NCI-H2227 (cell line): ENCODE measurements around the gene TRPM3.

Experiments used
- DNase-seq: peaks from one replicate; lab custom pipeline; 2025; ENCODE audit not compliant: unreplicated experiment; lab: John Stamatoyannopoulos, UW

Gene TRPM3

DNA sequence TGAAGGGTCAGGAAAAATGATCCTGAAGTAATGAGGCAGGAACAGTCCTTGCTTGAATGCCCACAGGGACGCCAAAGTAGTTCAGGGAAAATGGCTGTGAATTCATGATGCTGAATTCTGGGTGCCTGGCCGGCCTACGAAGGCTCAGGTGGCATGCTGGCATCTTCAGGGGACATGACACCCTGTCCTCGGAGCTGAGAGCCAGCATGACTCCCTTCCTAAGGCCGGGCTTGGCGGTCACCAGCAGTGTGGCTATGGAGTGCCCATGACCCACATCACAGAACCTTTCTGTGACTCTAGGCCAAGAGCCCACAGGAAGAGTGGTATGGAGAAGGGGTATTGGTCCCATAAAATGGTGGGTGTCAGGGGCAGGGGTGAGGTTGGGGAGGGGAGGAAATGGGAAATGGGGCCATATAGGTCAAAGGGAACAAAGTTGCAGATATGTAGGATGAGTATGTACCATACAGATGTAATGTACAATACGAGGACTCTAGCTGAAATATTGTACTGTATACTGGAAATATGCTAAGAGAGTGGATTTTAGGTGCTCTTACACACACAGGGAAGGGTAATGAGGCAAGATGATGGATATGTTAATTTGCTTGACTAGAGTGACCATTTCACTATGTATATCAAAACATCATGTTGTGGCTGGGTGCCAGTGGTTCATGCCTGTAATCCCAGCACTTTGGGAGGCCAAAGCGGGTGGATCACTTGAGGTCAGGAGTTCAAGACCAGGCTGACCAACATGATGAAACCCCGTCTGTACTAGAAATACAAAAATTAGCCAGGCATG lies 504.2 kb downstream of the TRPM3 start:
- no peak for DNase-seq

DNA sequence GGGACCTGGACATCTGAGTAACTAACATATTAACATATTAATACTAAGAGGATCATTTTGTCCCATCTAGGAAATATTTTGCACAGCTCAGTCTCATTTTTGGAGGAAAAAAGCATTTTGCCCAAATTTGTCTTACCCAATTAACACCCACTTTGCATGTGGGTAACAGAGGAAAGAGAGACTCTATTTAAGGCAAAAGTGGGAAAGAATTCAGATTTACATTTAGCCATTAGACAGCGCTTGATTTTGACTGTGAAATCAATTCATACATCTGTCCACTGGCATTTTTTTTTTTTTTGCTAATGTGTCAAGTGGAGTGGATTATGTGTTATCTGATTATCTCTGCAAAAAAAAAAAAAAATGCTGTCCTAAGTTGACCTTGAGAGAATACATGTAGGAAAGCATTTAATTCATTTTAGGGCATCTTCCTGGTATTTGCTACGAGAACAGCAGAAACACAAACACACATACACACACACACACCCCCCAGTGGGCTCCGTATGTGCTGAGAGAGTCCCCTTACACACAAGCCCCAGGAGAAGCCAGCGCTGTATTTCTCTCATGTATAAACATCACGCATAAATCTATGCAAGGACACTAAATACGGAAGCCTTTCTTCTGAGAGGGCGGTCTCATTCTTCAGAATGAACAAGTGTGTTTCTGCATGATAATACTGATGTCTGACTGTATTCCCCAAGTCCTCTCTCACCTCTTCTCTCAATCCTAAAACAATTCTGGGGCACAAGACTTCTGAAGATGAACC lies 505.0 kb downstream of the TRPM3 start:
- no peak for DNase-seq

DNA sequence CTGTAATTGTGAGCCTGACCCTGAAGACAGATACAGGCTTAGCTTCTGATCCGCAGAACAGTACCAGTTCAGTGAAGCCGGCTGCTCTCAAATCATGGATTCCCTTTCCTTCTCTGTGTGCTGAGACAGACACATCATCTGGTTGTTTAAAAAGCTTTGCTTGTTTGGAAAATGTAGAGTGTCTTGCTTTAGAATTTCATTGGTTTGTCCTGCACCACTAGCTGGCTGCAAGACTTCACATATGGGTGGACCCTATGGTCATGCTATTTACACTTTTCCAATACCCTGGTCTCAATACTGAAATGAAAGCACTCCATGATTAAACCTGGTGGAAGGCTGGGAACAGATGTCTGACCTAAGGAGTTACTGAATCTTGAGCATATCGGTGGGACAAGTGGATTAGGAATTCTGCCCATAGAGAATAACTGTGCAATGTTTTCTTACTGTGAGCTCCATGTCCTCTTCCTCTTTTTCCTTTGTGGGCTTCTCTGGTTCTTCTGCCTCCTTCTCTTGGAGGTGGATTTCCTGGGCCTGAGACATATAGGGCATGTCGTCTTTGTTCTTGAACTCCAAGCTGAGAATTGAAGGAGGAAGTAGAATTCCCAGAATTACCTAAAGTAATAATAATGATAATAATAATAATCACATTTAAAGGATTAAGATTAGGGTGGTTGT lies 505.8 kb downstream of the TRPM3 start:
- no peak for DNase-seq

DNA sequence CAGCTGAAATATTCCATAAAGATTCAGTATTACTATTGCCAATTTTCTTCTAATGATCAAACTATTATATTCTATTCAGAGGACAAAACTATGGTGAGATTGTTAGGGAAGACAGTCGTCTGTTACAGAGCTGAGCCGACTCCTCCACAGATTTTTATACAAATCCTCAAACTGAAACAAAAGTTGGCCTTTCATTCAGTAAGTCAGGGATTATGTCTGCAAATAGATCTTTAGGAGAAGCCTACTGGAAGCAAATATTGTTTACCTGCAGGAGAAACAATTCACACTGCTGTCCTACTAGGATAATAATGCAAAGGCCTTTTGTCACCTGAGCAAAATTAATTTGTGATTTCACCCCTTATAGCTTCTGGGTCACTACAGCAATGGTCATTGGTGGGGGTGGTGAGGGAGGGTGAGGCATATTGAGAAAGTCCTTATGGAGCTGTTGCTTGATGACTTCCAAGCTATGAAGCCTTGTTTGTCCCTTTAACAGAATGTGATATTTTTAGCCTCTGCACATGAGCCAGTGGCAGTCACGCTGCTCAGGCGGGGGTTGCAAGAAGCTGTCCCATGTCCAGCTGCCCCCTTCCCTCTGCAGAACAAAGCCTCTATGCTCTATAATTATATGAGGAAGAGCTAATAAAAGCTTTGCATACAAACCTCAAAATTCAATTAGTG lies 506.5 kb downstream of the TRPM3 start:
- DNase-seq: no peak

DNA sequence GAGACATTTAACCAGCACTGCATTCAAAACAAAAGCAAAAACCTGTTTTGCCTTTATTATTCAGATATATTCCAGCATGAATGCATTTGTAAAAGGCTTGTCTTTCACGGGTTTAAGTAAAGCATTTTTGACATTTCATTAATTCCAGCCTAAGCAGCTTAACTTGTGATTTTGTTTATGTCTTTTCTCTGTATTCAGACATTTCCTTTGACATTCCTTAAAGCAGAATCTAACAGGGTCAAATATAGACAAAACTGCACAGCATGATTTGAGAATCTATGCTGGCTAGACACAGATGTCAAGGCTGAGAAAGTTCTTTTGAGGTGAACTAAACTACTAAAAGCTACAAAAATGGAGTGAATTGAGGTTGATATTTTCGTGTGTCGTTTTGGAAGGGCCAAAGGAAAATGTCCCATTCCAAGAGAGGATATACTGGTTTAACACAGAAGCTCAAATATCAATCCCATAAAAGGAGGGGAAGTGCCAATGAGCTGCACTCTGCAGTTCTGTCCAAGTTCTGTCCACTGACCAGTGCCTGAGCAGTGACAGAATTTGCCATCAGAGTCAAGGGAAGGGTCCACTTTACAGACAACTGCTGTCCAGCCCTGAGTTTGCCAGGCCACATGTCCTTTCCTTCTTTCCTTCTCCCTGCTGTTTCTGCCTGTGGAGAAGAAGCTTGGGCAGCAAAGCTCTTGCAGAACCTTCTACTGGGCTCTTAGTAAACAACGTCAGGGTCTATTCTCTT lies 508.2 kb downstream of the TRPM3 start:
- DNase-seq: no peak

DNA sequence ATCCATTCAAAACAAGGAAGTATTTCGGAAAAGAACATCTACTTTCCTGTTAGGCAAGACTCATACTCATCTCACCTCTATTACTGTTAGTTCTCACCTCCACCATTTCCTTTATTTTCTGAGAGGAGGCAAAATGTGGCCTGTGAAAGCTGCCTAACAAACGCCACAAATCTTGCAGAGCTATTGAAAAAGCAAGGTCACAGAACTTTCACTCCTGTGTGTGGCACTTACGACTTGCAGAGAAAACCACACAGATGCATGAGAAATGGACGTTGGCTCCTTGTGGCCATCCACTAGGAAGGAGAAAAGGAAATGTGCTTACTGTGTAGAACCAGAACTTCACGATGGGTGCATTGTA lies 511.2 kb downstream of the TRPM3 start:
- DNase-seq: no peak

DNA sequence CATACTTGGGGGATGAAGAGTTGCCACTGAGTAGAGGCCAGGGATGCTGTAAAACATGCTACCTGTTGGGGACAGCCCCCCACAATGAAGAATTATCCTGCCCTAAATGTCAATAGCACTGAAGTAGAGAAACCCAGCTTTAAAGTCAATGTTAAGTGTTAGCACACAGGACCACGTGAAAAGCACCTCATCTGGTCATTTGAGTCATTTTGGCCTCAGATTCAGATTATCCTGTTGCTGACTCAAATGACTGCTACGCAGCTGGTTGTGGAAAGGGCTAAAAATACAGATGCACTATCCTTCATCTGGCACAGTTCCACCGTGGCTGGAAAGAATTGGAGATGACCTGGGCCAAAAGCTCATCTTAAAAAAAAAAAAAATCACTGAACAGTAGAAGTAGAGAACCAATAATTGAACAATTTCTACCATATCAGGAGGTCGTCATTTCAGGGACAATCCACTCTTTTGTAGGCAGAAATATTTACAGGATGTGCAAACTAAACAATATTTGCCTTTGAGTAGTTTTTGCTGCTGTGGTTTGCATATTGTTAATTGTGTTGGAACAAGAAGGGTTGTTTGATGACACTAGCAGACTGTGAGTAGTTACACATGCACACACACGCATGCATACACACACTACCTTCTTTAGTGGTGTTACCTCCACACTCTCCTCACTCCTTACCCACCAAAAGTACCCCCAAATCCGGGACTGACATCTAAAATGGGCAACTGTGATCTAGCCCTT lies 511.7 kb downstream of the TRPM3 start:
- no peak for DNase-seq

DNA sequence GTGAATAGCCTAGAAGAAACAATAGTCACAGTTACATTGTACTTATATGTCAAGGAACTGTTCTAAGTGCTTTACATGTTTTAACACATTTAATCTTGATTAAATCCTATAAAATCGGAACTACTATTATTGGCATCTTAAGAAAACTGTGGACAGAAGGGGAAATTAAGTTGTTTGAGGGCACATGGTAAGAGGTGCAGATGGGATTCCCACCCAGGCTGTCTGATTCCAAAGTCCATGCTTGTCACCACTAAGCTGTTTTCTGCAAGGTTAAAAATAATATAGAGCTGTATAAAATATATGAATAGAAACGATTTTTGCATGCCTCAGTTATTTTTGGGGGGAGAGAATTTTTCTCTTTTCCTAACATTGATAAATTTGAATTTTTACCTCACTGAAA lies 512.4 kb downstream of the TRPM3 start:
- DNase-seq: no peak

DNA sequence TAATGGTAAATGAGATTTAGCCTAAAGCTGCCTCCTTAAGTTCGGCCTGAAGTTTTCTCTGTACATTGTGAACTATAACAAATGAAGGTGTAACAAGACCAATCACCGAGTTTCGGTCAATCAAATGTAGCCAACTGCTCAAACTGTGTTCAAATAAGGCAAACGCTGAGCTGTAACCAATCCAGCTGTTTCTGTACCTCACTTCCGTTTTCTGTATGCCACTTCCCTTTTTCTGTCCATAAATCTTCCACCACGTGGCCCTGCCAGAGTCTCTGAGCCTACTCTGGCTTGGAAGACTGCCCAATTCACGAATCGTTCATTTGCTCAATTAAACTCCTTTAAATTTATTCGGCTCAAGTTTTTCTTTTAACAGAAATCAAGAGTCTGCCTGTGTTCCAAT lies 513.5 kb downstream of the TRPM3 start:
- DNase-seq: no peak

DNA sequence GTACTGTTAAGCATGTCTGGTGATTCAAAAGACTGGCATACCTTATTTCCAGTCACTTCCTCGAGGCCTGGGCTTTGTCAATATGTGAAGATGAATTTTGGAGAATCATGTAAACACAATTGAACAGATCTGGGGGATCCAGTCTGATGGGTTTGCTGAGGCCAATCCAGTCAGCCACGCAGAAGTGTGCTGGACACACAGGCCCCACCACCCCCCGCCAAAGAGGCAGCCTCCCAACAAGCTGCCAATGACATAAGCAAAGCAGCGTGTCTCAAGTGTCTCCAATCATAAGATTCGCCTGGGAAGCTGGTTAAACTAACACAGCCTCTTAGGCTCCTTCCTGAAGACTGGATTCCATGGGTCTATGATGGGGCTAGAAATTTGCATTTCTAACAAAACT lies 514.1 kb downstream of the TRPM3 start:
- no peak for DNase-seq

DNA sequence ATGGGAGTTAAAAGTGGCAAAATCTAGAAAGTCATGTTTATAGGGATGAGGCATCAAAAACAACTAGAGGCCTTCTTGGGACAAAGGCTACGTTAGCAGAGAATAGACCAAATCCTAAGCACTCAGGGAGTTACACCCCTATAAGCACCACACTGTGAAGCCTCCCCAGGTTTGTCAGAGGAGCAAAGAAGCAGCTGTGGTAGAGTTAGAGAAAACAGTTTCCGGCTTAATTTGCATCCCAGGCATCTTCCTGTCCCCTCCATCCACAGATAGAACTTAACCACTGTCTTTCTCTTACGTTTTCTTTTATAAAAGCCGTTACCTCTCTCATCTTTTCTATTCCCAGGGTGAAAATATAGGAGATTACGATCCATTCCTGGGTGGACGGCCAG lies 518.4 kb downstream of the TRPM3 start:
- no peak for DNase-seq

DNA sequence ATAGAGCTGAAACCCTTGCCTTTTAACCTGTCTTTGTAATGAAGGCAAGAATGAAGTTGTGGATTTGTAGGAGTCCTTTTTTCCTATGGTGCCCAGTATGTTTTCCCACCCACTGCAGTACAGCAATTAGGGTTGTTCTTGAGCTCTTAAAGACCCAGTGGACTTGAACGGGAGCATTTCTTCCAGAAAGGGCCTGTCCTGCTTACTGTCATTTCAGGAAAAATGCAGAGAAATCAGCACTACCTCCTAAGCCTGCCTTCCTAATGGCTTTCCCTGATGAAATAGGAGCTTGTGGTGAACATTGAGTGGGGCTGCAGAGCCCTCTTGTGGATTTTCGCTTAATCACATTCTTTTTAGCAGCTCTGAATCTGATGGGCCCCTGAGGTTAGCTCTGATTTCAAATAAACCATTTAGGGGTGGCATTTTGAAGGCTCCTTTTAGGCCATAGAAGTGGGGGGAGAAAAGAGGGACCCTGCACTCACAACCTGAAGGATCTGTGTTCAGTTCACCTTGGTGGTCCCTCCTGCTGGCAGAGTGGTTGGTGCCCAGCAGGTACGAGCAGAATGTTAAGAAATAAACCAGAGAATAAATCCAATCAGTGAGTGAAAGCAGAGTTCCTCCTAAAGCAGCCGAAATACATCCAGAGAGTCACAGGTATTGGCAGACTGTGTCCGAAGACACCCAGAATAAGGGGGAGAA lies 519.0 kb downstream of the TRPM3 start:
- peak; percentile 70 for DNase-seq

DNA sequence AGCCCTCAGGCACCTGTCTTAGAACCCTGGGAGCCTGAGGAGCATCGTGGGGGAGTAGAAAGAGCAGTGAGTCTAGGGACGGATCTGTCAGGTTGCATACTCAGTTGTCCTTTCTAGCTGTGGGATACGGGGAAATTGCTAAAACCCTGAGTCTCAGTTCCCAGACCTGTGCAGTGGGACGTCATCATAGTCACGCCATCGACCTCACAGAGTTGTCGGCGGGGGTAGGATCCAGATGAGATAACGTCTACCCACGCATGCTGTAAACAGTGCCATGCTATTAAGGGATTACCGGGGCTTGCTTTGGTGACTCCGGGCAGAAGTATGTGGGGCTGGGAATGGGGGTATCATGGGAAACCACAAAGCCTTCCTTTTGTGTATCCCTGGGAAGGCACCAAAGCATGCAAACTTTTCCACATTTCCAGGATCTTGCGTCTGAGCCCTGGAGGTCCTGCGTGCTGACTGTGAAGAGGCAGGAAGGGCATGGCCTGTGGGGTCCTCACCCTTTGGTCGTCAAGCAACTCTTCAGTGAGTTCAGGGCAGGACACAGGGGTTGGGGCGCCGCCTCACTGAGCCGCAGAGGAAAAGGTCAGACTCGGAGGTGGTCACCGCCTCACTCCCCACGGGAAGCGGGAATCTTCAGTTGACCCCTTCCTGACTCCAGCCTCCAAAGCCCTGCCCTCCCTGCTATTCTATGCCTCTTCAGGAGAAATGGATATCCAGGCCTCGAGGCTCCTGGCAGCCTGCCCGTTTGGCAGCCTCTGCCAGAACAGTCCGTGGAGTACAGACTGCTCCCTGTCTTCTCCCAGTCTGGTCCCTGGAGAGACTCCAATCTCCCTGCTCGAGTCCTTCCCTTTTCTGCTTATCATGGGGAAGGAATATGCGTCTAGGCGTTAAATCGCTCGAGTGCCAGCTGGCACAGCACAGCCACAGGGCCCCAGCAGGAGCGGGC lies 520.1 kb downstream of the TRPM3 start:
- DNase-seq: peak; percentile 51

DNA sequence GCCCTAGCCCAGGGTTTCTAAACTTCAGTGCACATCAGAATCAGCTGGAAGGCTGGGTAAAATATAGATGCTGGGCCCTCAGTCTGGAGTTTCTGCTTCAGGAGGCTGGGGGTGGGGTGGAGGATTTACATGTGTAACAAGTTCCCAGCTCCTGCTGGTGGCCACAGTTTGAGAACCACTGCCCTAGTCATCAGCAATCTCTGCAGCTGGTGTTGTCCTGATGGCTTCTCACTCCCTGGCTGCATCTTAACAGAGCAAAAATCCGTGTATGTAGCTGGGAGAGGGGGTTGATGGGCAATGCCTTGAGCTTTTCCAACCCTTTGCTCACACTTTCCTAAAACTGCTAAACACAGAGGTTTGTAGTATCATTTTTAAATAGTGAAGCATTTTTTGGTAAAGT lies 520.9 kb downstream of the TRPM3 start:
- DNase-seq: no peak

DNA sequence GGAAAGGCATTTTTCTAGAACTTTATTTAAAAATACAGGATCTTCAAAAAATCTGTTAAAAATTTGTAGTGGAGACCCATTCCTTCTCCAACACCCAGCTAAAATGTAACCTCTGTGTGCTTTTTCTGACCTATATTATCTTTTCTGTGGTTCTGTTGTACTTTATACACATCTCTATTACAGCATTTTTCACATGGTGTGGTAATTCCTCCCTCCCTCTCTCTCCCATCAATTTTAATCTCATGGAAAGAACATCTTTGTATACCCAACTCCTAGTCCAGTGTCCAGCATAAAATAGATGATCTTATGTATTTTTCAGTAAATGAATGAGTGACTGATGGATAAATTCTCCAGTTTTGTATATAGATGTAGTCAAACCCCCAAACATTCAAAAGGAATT lies 523.5 kb downstream of the TRPM3 start:
- DNase-seq: no peak

DNA sequence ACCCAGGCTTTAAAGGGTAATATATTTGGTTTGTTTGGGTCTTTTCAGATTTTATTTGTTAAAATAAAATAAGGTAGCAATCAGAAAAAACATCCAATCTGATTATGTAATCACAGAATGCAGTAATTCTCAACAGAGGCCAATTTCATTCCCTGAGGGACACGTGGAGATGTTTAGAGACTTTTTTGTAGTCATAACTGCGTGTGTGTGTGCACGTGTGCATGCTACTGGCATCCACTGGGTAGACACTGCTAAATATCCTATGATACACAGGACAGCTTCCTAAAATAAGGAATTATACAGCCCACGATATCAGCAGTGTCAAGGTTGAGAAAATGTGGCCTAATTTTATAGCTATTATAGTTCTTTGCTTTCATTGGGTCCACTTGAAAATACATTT lies 526.2 kb downstream of the TRPM3 start:
- DNase-seq: no peak

DNA sequence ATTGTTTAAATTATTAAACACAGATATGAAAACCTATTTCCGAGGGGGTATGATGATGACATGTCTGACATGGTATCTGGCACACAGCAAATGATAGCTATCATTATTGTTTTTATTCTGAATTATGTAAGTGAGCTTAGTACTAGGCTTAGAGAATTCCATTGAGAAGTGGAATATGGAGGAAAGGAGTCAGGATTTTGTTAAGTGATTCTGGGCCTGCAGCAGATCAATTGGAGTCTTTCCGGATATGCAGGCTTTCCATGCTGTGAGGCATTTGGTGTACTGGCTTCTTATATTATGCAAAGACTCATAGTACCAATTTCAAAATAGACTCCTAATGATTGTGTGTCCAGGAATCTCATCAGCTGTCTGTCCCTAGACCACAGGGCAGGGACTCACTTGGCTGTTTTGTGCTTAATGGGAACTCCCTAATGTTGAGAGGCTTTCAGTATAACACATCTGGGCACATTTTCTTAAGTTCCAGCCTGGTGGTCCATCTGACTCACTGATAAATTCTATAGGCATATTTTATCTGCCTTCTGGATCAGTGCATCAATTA lies 527.0 kb downstream of the TRPM3 start:
- DNase-seq: no peak

DNA sequence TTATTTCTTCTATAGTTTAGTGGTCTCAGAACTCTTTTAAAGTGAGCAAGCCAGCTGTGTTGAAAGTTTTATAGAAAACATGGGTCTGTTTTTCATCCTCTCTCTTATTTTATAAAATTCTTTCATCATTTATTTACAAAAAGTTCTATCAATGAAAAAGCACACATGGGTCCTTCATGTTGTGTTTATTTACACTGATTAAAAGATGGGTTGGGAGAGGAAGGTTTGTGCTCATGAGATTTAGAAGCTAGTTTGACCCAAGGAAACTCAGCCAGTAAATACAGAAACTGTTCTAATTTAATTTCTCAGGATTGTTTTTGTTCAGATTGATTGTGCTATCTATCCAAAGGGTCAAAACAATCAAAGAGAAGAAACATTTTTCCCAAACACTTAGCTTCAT lies 528.2 kb downstream of the TRPM3 start:
- no peak for DNase-seq
